Astrocyte of the spinal cord (primary cell): Measurements from ENCODE around the gene RNF10.
"Not testable (repeated sequence)": the region's sequence is repeated elsewhere in the genome, so short reads cannot be mapped to it uniquely, and the experiment has no call there.

Experiments used
- DNase-seq: peaks from one replicate; pipeline ENCODE4 v3.0.0; 2011; ENCODE audit warnings: low read depth, low spot score
- H3K4me3 ChIP-seq: 2 replicates; pipeline ENCODE4 v1.5.1; 2011; ENCODE audit warnings: low read depth, mild to moderate bottlenecking, low read length, moderate library complexity
- in situ Hi-C: cut with HindIII; loops from 2 replicates; pipeline ENCODE4 v1.10.0; 2017; ENCODE audit warnings: low sequenced_read_pairs
- TF ChIP-seq, protein P1 (sequence below): IDR thresholded peaks from 2 replicates; pipeline ENCODE4 v1.5.1; 2012; ENCODE audit warnings: low read depth, mild to moderate bottlenecking, low read length, inconsistent platforms

Gene RNF10

DNA sequence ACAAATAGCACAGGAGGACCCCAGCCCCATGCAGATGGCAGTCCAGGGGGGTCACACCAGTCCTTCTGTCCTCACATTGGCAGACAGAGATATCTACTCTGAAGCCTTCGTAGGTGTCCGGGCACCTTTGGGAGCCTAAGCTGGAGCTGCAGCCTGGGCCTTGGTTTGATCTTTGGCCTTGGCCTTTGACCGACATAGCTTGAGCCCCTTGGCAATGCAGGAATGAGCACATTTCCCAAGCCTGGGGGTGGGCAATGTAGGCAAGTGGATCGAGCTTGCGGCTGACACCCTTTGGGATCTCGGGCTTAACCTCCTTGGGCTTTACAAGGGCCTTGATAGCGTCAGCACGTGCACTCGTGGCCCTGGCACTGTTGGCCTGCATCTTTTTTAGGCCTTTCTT is 11.6 kb upstream of the RNF10 start:
- TF ChIP-seq, protein P1, sequence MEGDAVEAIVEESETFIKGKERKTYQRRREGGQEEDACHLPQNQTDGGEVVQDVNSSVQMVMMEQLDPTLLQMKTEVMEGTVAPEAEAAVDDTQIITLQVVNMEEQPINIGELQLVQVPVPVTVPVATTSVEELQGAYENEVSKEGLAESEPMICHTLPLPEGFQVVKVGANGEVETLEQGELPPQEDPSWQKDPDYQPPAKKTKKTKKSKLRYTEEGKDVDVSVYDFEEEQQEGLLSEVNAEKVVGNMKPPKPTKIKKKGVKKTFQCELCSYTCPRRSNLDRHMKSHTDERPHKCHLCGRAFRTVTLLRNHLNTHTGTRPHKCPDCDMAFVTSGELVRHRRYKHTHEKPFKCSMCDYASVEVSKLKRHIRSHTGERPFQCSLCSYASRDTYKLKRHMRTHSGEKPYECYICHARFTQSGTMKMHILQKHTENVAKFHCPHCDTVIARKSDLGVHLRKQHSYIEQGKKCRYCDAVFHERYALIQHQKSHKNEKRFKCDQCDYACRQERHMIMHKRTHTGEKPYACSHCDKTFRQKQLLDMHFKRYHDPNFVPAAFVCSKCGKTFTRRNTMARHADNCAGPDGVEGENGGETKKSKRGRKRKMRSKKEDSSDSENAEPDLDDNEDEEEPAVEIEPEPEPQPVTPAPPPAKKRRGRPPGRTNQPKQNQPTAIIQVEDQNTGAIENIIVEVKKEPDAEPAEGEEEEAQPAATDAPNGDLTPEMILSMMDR = no peak
- no peak overlapping the region for H3K4me3 ChIP-seq
- DNase-seq = no peak
- in situ Hi-C loops = no loop called here

DNA sequence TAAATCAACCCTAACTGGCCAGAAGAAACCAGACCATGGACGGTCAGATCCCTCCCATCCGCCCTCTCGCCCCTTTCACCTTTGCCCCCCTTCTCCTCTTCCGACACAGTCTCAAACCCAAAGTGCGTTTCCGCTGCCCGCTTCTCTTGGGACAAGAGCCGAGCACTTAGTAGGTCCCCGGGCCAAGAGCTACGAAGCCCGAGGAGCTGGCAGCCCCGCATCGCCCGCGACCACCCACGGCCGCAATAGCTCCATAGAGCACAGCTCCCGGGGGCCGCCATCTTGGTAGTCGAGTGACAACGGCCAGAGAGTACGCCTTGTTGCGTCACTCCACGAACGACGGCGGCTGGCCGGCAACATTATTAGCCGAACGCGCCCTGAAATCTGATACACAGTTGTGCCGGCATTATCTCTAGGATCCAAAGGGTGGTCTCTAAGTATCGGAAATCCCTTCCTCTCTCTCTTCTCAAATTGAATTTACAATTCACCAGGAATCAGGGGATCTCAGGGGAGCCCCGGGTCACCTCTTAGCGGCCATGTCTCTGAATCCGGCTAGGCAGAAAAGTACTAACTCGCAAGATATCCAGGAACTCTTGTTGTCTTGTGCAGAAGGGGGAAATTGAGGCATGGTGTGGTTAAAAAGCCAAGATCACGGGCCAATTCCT is 5.2 kb upstream of the RNF10 start, which contains the start of gene COQ5:
Gene COQ5, minus strand, starts transcription at position 298 of the 665 bp plus-strand sequence. Its CDS starts 17 bp downstream, at position 281.
- in situ Hi-C loops = no loop called here
- H3K4me3 ChIP-seq = peak within 1 kb of the TSS; percentile 87
- DNase-seq = peak; percentile 88
- TF ChIP-seq, protein P1 = no peak

DNA sequence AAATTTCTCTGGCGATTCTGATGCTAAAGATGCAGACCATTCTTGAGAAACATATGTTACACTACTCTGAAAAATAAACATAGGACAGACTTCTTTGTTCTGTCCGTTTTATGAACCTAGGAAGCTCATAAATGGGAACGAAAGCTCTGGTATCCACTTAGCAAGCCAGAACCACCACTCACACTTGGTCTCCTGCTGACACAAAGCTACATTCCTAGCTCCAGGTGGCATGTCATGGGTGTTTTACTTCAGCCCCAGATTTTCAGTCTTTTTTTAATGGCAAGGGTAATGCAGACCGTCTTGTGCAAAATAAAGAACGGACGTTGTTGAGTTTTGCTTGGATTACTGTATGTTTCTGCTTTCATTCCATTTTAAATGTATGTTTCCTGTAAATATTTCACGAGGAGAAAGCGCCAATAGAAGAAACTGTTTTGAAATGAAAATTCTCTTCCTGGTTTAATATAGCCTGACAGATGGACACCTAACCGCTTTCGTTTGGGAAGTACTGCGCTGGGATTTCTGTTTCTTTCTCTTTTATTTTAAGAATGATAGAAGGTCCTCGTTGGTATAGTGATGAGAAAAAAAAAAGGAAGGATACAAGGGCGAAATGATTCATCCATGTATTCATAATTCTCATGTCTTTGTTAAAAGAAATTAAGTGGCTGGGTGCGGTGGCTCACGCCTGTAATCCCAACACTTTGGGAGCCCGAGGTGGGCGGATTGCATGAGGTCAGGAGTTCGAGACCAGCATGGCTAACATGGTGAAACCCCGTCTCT is 4.3 kb upstream of the RNF10 start:
- in situ Hi-C loops = no loop called here
- DNase-seq = peak; percentile 64
- peak overlapping the region; percentile 87 for H3K4me3 ChIP-seq

DNA sequence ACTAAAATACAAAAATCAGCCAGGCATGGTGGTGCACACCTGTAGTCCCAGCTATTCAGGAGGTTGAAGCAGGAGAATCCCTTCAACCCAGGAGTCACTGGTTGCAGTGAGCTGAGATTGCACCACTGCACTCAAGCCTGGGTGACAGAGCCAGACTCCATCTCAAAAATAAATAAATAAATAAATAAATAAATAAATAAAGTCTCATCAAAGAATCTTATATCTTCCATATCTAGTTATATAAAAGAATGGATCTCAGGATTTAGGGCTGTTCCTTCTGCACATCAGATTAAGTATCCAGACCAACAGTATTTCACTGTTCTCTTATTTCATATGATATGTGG is 3.8 kb upstream of the RNF10 start:
- H3K4me3 ChIP-seq, DNase-seq, in situ Hi-C loops: not testable (repeated sequence)

More for the DNA sequence above, 4.3 kb upstream of the RNF10 start:
- TF ChIP-seq, protein P1 = no peak

DNA sequence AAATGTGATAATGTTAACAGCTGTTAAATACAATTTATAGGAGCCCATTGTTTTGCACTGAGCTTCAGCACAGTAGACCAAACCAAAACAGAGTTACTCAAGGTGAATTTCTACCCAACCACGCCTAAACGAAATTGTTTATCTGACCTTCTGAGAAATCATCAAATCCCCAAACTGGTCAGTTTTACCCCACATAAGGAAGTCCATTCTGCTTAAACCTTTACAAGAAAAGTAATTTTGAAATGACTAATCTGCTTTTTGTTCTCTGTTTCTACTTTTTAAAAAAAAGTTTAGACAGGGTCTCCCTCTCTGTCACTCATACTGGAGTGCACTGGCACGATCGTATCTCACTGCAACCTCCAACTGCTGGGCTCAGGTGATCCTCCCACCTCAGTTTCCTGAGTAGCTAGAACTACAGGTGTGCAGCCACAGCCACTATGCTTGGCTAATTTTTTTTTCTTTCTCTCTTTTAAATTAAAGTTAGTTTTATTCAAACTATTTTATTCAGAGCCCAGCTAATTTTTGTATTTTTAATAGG is 1.4 kb upstream of the RNF10 start:
- in situ Hi-C loops = no loop called here
- DNase-seq = no peak
- H3K4me3 ChIP-seq = no peak overlapping the region
- TF ChIP-seq, protein P1 = no peak

DNA sequence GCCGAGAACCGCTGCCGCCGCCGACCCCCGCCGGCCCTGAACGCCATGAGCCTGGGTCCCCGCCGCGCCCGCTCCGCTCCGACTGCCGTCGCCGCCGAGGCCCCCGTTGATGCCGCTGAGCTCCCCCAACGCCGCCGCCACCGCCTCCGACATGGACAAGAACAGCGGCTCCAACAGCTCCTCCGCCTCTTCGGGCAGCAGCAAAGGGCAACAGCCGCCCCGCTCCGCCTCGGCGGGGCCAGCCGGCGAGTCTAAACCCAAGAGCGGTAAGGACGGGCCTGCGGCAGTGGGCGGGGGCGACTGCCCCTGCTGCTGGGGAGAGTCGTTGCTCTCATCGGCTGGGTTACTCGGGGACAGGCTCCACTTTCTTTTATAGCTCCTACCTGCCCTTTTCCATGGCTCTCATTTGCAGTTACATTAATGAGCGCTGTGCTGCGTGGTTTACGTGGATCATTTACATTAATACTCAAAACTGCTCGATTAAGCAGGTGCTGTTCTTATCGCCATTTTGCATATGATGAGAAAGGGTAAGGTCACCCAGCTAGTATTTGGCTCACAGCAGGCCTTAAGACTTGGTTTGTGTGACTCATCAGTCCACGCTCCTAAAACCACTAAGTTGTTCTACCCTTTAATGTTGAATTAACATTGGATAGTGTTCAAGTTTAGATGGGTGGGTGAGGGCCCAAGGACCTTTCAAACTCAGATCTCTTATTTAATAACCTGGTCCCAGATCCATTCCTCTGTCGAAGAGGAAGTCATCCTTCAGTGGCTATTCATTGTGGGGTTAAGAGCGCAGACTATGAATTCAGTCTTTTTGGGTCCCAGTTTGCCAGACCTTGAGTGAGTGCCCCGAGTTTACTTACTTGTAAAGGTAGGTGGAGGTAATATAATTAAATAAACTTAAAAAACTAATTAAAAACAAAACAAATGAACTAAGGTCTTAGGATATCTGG is 823 bp downstream of the RNF10 start:
- in situ Hi-C loops = no loop called here
- peak; percentile 88 for DNase-seq
- TF ChIP-seq, protein P1 = peak; percentile 5
- H3K4me3 ChIP-seq = peak overlapping the region; percentile 91
